Endothelial cell (in vitro differentiated cells): ENCODE measurements around the gene ARAF. TPM values are rescaled to one million over a fixed set of nuclear protein-coding genes. Genes with fewer than 3 reads are reported as not detected.

Experiments
- DNase-seq: peaks from one replicate; pipeline ENCODE4 v3.0.0; 2021; ENCODE audit warnings: low spot score
- H3K27ac Mint-ChIP-seq: one replicate; pipeline ENCODE4 v1.8.0; 2021; ENCODE audit warnings: mixed read lengths, inconsistent platforms; ENCODE audit not compliant: unreplicated experiment
- H3K27me3 Mint-ChIP-seq: one replicate; pipeline ENCODE4 v1.8.0; 2021; ENCODE audit warnings: mild to moderate bottlenecking, moderate library complexity, mixed read lengths, inconsistent platforms; ENCODE audit not compliant: unreplicated experiment
- H3K36me3 Mint-ChIP-seq: one replicate; pipeline ENCODE4 v1.8.0; 2021; ENCODE audit warnings: mild to moderate bottlenecking, low read depth, mixed read lengths, inconsistent platforms; ENCODE audit not compliant: unreplicated experiment
- H3K4me1 Mint-ChIP-seq: one replicate; pipeline ENCODE4 v1.8.0; 2021; ENCODE audit warnings: mild to moderate bottlenecking, mixed read lengths, inconsistent platforms; ENCODE audit not compliant: unreplicated experiment
- H3K4me3 Mint-ChIP-seq: one replicate; pipeline ENCODE4 v1.8.0; 2021; ENCODE audit warnings: mild to moderate bottlenecking, mixed read lengths, inconsistent platforms; ENCODE audit not compliant: unreplicated experiment
- H3K9me3 Mint-ChIP-seq: one replicate; pipeline ENCODE4 v1.8.0; 2021; ENCODE audit warnings: mixed read lengths, inconsistent platforms; ENCODE audit not compliant: unreplicated experiment
- total RNA-seq: library from RNA; stranded (reverse); fragmentation: NEBNext Ultra II Directional; extraction: Animal tissue kit (Norgen Biotek cat#: 25700); gene quantifications from one replicate; pipeline ENCODE4 v1.2.1, GENCODE V29; 2021; ENCODE audit not compliant: unreplicated experiment
- TF ChIP-seq, protein P1 (sequence below): fragments of 200-600 bp; sonication (generic); IDR thresholded peaks from one replicate; pipeline ENCODE4 v1.5.0; 2021; ENCODE audit warnings: antibody characterized with exemption; ENCODE audit not compliant: unreplicated experiment

ARAF gene
- total RNA-seq, 1 donor from 2014 or later, result 49.4 TPM

DNA sequence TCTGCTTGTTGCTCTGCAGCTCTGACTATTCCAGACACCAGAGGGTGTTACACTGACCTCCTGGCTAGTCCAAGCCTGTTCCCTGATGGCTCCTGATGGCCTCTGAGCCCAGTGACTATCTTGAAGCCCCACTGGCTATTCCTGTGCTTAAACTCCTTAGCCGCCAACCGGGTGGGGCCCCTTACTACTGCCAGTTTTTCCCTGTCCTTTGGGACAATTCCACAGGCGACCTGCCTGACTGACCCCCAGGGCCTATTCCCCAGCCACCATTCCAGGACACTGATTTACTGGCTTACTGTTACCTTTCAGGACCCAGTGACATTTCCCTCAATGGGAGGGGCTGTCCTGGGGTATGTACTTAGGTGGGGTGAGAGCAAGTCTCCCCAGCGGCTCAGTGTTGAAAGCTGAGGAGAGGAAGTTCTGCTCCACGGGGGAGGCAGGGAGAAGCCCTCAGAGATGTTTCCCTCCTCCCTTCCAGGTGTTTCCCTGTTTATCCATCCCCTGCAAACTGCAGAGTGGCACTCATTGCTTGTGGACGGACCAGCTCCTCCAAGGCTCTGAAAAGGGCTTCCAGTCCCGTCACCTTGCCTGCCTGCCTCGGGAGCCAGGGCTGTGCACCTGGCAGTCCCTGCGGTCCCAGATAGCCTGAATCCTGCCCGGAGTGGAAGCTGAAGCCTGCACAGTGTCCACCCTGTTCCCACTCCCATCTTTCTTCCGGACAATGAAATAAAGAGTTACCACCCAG, 25.2 kb downstream of the ARAF start:
- H3K27ac Mint-ChIP-seq, result no peak overlapping the region
- DNase-seq, result no peak

DNA sequence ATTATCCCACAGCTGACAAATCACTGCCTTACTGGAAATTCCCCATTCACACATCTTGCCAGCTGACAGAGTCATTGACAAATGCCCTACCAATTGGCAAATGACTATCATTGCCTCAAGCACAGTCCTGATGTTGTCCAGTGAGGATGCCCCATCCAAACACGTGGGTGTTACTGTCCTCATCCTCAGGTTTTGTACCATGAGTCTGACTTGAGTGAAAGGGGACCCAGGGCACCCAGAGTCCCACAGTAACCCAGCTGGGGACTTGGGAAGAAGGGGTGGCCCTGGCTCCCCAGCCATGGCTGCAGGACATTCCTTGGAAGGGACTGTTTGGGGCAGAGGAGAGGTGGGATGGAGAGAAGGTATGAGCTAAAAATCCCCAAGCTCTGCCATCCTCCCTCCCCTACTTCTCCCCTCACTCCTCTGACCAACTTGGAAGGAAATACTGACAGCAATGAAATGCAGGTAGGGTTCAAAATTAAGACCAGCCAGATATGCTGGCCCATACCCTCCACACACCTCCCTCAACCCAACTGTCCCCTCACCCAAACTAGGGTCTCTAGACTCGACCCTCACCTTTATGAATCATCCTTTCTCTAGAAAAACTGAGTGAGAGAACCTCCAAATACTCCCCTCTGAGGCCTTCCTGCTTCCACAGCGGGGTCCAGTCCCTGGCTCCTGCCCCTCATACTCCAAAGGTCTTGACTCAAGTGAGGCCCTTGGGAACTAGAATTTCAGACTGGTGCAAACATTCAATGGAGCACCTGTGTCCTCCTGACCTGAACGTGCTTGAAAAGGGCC, 26.3 kb downstream of the ARAF start:
- peaks cover 3% of the 10 kb centered on the region for H3K27me3 Mint-ChIP-seq

More for the DNA sequence above, 25.2 kb downstream of the ARAF start:
- peaks cover 5% of the 10 kb centered on the region for H3K27me3 Mint-ChIP-seq
- no peaks in the 10 kb centered on the region for H3K9me3 Mint-ChIP-seq
- H3K4me3 Mint-ChIP-seq, result peak overlapping the region; percentile 56
- peaks cover 6% of the 10 kb centered on the region for H3K36me3 Mint-ChIP-seq
- TF ChIP-seq, protein P1, sequence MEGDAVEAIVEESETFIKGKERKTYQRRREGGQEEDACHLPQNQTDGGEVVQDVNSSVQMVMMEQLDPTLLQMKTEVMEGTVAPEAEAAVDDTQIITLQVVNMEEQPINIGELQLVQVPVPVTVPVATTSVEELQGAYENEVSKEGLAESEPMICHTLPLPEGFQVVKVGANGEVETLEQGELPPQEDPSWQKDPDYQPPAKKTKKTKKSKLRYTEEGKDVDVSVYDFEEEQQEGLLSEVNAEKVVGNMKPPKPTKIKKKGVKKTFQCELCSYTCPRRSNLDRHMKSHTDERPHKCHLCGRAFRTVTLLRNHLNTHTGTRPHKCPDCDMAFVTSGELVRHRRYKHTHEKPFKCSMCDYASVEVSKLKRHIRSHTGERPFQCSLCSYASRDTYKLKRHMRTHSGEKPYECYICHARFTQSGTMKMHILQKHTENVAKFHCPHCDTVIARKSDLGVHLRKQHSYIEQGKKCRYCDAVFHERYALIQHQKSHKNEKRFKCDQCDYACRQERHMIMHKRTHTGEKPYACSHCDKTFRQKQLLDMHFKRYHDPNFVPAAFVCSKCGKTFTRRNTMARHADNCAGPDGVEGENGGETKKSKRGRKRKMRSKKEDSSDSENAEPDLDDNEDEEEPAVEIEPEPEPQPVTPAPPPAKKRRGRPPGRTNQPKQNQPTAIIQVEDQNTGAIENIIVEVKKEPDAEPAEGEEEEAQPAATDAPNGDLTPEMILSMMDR, result no peak
- peaks cover 13% of the 10 kb centered on the region for H3K4me1 Mint-ChIP-seq

DNA sequence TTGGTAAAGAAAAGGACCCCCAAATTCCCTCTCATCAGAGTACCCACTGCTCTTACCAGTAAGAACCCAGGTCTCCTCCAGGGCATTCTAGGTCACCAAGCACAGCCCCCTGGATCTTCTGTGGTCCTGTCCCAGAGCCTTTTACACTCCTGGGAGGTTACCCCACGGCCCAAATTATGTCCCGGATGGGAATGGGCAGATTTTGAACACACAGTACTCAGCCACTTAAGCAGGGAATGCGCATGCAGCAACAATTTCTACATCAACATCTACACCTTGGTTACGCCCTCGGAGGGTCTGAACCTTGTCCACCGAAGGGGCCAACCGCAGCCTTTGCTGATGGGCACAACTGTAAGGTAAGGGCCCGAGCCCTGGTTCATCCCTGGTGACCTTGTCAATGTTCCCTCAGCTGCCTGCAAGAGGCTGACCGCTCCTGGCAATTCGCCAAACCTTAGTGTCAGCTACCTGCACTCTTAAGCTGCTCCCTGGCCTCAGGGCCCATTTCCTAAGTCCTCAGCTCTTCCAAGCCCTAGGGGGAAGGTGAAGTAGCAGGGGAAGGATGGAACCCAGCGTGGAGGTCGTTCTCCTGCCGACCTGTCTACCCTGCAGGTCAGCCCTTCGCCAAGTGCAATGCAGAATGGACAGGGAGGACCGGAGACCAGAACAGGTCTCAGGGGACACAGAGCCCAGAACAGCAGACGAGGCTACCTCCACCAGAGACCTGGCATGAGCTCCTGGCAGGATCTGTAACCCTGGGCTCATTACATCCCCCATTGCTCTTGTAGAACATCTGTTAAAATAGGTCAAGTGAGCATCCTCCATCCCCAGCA, 27.1 kb downstream of the ARAF start:
- peaks cover 6% of the 10 kb centered on the region for H3K36me3 Mint-ChIP-seq
- no peak overlapping the region for H3K4me3 Mint-ChIP-seq
- no peak overlapping the region for H3K27ac Mint-ChIP-seq
- peaks cover 8% of the 10 kb centered on the region for H3K4me1 Mint-ChIP-seq
- TF ChIP-seq, protein P1, result no peak
- peaks cover 3% of the 10 kb centered on the region for H3K27me3 Mint-ChIP-seq
- DNase-seq, result no peak
- no peaks in the 10 kb centered on the region for H3K9me3 Mint-ChIP-seq

More for the DNA sequence above, 26.3 kb downstream of the ARAF start:
- Mint-ChIP-seq H3K4me1 (peaks cover 8% of the 10 kb centered on the region), H3K36me3 (peaks cover 6% of the 10 kb centered on the region), H3K27ac (no peak overlapping the region), H3K4me3 (no peak overlapping the region), H3K9me3 (no peaks in the 10 kb centered on the region)
- DNase-seq, result no peak
- TF ChIP-seq, protein P1, result no peak

DNA sequence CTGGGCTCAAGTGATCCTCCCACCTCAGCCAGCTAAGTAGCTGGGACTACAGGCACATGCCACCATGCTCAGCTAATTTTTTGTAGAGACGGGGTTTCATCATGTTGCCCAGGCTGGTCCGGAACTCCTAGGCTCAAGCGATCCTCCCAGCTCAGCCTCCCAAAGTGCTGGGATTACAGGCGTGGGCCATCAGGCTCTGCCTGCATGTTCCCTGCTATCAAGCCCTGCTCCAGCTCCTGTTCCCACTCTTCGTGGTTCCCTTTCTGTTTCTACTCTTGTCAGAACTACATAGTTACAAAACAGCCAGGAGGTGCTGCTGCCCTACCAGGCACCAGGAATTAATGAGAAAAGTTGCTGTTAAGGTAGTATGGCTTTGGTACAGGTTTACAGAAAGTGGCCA, 30.0 kb downstream of the ARAF start:
- H3K36me3 Mint-ChIP-seq, result peaks cover 3% of the 10 kb centered on the region
- TF ChIP-seq, protein P1, result no peak
- H3K4me1 Mint-ChIP-seq, result peaks cover under 1% of the 10 kb centered on the region
- no peak overlapping the region for H3K27ac Mint-ChIP-seq
- H3K27me3 Mint-ChIP-seq, result no peaks in the 10 kb centered on the region
- H3K4me3 Mint-ChIP-seq, result no peak overlapping the region
- H3K9me3 Mint-ChIP-seq, result no peaks in the 10 kb centered on the region
- DNase-seq, result no peak
